Body of pancreas (tissue), 4 donors: ENCODE data around the gene NCLN. TPM values are rescaled to one million over a fixed set of nuclear protein-coding genes. Genes with fewer than 3 reads are reported as not detected.
A peak's percentile ranks its signal among the peaks of the same experiment; 100 is the strongest.
"Not testable (repeated sequence)": the region's sequence is repeated elsewhere in the genome, so short reads cannot be mapped to it uniquely, and the experiment has no call there.

Source experiments
- ATAC-seq: fragments of 150-250 bp; one replicate; pipeline ENCODE4 v1.9.1; 2016
- DNase-seq, 4 donors: peaks; one replicate each; pipeline ENCODE4 v3.0.0-alpha.2; 2019
- H3K27ac ChIP-seq, 4 donors: fragments of 200-600 bp; sonication (generic); 1 replicate in 3 of 4; 2 replicates in 1 of 4; pipeline versions ENCODE4 v1.5.1 to v1.6.1; 2016 to 2019; ENCODE audit warnings: mild to moderate bottlenecking in 1 of 4, mixed read lengths in 1 of 4, moderate library complexity in 1 of 4
- H3K27me3 ChIP-seq, 2 donors: fragments of 200-600 bp; sonication (generic); one replicate each; pipeline ENCODE4 v1.6.0; 2016; ENCODE audit warnings: mild to moderate bottlenecking in 1 of 2
- H3K36me3 ChIP-seq, 2 donors: fragments of 200-600 bp; sonication (generic); replicated peaks in 1 of 2; 2 replicates each; pipeline ENCODE4 v1.5.1; 2016; ENCODE audit warnings: low read depth in 2 of 2; ENCODE audit not compliant: insufficient read depth in 1 of 2
- H3K4me1 ChIP-seq: fragments of 200-600 bp; sonication (generic); one replicate; pipeline ENCODE4 v1.6.0; 2016
- H3K4me3 ChIP-seq, 2 donors: fragments of 200-600 bp; sonication (generic); 1 replicate in 1 of 2; 2 replicates in 1 of 2; pipeline ENCODE4 v1.5.1; 2016 to 2019
- H3K9me3 ChIP-seq, 3 donors: fragments of 200-600 bp; sonication (generic); 1 replicate in 2 of 3; 2 replicates in 1 of 3; pipeline ENCODE4 v1.5.1; 2016
- CTCF ChIP-seq, 7 experiments: fragments of 450-650 bp in 4 of 7; fragments of 200-600 bp in 3 of 7; sonication (generic) in 3 of 7; IDR thresholded peaks; one replicate each; pipeline ENCODE4 v1.5.1; 2016 to 2019; ENCODE audit warnings: antibody characterized with exemption in 7 of 7
- POLR2A ChIP-seq, 3 donors: fragments of 450-650 bp; IDR thresholded peaks; one replicate each; pipeline ENCODE4 v1.6.1; 2016; ENCODE audit warnings: antibody characterized with exemption in 3 of 3, mild to moderate bottlenecking in 2 of 3
- WGBS, 2 donors: methylation state at CpG; one replicate each; pipeline ENCODE4 v1.1.5; 2017; 5-methylcytosine and 5-hydroxymethylcytosine counted together
- intact Hi-C: fragments of 100-400 bp; cut with DNase I; formaldehyde crosslinking; loops from one replicate; pipeline ENCODE4 v1.15.1; 2023
- total RNA-seq, 2 donors: library from RNA; depleted of rRNA; stranded (reverse); fragments of >200 nt; gene quantifications; one replicate each; pipeline ENCODE4 v1.1.0, GENCODE V29; 2016

The NCLN gene
- total RNA-seq, 2 donors from 2014 or later: 30.6 to 56.0 TPM

- 37 to 53% methylated on average over 7 of the region's 7 CpGs for WGBS, 2 donors
- ATAC-seq (no peak), DNase-seq (no peak)
- H3K4me3 ChIP-seq: no peak overlapping the region
- H3K27me3 ChIP-seq: no peaks in the 10 kb centered on the region
- intact Hi-C loops: loop anchor here (5.0 to 10.0 kb wide), 2 partner anchors 209 to 277 kb away; no protein-coding TSS in a partner anchor
- no peak for TF ChIP-seq POLR2A (IDR thresholded peaks at IDR 0.05)
- TF ChIP-seq CTCF (IDR thresholded peaks at IDR 0.05): no peak
- no peaks in the 10 kb centered on the region for H3K9me3 ChIP-seq
- H3K27ac ChIP-seq: no peak overlapping the region
- H3K36me3 ChIP-seq: no peaks in the 10 kb centered on the region
- no peaks in the 10 kb centered on the region for H3K4me1 ChIP-seq
These were observed 21.8 kb upstream of the NCLN start for GRCh38 chr19:3163943-3164342.

- Histone ChIP-seq H3K27me3 (no peaks in the 10 kb centered on the region), H3K4me1 (no peaks in the 10 kb centered on the region), H3K27ac (no peak overlapping the region), H3K9me3 (no peaks in the 10 kb centered on the region), H3K4me3 (no peak overlapping the region), H3K36me3 (no peaks in the 10 kb centered on the region)
- 70% methylated on average over 13 of the region's 13 CpGs for WGBS, 2 donors
- no peak for DNase-seq
- TF ChIP-seq POLR2A (IDR thresholded peaks at IDR 0.05): no peak
- no peak for TF ChIP-seq CTCF (IDR thresholded peaks at IDR 0.05)
- no peak for ATAC-seq
- intact Hi-C loops: loop anchor here (10.0 kb wide), 1 partner anchor 213 kb away; no protein-coding TSS in a partner anchor
These were observed 18.0 kb upstream of the NCLN start for GRCh38 chr19:3167533-3168272.

- DNase-seq (no peak), ATAC-seq (no peak)
- H3K9me3 ChIP-seq: no peaks in the 10 kb centered on the region
- intact Hi-C loops: no loop called here
- H3K4me1 ChIP-seq: no peaks in the 10 kb centered on the region
- no peak overlapping the region for H3K4me3 ChIP-seq
- WGBS, 2 donors: 80 to 84% methylated on average over 7 to 12 of the region's 15 CpGs
- no peak overlapping the region for H3K27ac ChIP-seq
- no peaks in the 10 kb centered on the region for H3K27me3 ChIP-seq
- no peak for TF ChIP-seq CTCF (IDR thresholded peaks at IDR 0.05)
- TF ChIP-seq POLR2A (IDR thresholded peaks at IDR 0.05): no peak
- no peaks in the 10 kb centered on the region for H3K36me3 ChIP-seq
These were observed 13.6 kb upstream of the NCLN start for GRCh38 chr19:3171894-3172672.

GRCh38 chr19:3172673-3173000 is 13.1 kb upstream of the NCLN start:
- intact Hi-C loops, ATAC-seq, H3K27ac ChIP-seq, H3K4me3 ChIP-seq, H3K27me3 ChIP-seq, H3K4me1 ChIP-seq, H3K36me3 ChIP-seq, DNase-seq, H3K9me3 ChIP-seq: not testable (repeated sequence)
- 52 to 80% methylated on average over 6 of the region's 6 CpGs for WGBS, 2 donors

GRCh38 chr19:3175781-3176714 is 9.7 kb upstream of the NCLN start:
- H3K27ac ChIP-seq: no peak overlapping the region
- ATAC-seq: peak; percentile 21
- 34 to 43% methylated on average over 15 to 16 of the region's 17 CpGs for WGBS, 2 donors
- DNase-seq: peak; percentile 36 to 71 (median 44)
- H3K27me3 ChIP-seq: no peaks in the 10 kb centered on the region
- no peak overlapping the region for H3K4me3 ChIP-seq
- H3K36me3 ChIP-seq: no peaks in the 10 kb centered on the region
- H3K4me1 ChIP-seq: no peaks in the 10 kb centered on the region
- TF ChIP-seq CTCF (IDR thresholded peaks at IDR 0.05): no peak
- no peaks in the 10 kb centered on the region for H3K9me3 ChIP-seq
- intact Hi-C loops: no loop called here
